SW 1271 (cell line): Measurements from ENCODE around the gene IL36B.
"Not testable (repeated sequence)": the region's sequence is repeated elsewhere in the genome, so short reads cannot be mapped to it uniquely, and the experiment has no call there.

ENCODE experiments used
- DNase-seq, 2 experiments: peaks; one replicate each; lab custom pipeline; 2025; lab: John Stamatoyannopoulos, UW

The IL36B gene

DNA sequence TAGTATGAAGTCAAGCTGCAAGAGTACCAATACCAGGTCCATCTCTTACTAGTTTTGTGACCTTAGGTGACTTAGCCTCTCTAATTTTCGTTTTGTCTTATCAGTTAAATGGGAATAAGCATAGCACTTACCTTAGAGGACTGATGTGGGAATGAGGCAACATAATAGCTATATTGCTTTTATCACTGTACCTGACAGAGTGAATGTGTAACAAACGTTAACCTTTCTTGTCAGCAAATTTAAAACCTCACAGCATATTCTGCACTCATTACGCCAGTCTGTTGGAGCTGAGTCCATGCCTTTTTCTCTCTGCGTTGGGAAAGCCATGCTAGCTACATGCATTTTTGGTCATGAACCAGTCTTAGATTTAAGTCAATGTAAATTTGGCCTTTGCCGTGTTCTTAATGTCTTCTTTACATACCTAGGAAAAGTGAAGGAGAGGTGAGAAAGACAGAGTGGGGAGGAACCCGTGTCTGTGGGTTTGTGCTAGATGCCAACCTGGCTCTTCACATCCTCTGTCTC is at the start of gene IL36B:
Gene IL36B (minus strand): TSS at position 472 of the 522 bp plus-strand sequence.
- DNase-seq: no peak

DNA sequence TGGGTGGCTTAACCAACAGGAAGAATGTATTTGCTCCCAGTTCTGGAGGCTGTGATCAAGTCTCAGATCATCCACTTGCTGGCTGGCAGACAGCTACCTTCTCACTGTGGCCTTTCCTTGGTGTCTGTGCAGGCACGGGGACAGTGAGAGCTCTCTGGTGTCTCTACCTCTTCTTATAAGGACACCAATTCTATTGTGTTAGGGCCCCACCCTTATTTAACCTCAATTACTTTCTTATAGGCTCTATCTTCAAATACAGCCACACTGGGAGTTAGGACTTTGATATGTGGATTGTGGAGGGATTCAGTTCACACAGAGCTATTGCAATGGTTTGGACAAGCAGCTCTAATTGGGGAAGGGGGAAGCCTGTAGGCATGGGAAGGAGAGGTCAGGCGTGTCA is 49.5 kb upstream of the IL36B start:
- DNase-seq: no peak

DNA sequence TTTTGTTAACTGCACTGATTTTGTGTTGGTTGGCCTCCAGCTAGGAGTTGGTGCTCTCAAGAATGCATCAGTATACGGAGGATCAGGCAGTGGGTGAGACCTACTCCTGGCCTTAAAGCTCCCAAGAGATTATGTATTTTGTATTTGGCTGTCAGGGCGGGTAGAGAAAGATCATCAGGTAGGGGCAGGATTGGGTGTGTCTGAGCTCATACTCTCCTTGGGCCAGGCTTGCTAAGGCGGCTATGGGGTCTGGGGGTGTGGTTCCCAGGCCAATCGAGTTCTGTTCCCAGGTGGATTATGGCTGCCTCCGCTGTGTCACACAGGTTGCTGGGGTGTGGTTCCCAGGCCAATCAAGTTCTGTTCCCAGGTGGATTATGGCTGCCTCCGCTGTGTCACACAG is 45.9 kb upstream of the IL36B start:
- no peak for DNase-seq

DNA sequence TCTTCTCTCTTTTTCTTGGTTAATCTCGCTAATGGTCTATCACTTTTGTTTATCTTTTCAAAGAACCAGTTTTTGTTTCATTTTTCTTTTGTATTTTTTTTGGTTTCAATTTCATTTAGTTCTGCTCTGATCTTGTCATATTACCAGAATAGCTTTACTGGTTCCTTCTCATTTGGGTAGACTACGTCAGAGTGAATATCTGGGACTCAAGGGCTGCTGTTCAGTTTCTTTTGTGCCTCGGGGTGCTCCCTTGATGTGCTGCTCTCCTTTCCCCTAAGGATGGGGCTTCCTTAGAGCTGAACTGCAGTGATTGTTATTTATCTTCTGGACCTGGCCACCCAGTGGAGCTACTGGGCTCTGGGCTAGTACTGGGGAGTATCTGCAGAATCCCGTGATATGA is 45.4 kb upstream of the IL36B start:
- DNase-seq: no peak

DNA sequence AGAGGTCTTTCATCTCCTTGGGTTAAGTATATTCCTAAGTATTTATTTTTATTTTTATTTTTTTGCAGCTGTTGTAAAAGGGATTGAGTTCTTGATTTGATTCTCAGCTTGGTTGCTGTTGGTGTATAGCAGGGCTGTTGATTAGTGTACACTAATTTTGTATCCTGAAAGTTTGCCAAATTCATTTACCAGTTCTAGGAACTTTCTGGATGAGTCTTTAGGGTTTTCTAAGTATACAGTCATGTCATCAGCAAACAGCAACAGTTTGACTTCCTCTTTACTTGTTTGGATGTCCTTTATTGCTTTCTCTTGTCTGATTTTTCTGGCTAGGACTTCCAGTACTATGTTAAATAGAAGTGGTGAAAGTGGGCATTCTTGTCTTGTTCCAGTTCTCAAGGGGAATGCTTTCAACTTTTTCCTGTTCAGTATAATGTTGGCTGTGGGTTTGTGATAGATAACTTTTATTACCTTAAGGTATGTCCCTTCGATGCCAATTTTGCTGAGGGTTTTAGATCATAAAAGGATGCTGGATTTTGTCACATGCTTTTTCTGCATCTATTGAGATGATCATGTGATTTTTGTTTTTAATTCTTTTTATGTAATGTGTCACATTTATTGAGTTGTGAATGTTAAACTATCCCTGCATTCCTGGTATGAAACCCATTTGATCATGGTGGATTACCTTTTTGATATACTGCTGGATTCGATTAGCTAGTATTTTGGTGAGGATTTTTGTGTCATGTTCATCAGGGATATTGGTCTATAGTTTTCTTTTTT is 44.4 kb upstream of the IL36B start:
- DNase-seq: not testable (repeated sequence)

DNA sequence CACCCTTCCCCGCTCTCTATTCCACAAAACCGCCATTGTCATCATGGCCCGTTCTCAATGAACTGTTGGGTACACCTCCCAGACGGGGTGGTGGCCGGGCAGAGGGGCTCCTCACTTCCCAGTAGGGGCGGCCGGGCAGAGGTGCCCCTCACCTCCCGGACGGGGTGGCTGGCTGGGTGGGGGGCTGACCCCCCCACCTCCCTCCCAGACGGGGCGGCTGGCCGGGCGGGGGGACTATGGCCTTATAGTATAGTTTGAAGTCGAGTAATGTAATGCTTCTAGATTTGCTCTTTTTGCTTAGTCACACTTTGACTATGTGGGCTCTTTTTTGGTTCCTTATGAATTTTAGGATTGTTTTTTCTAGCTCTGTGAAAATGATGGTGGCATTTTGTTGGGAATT is 43.6 kb upstream of the IL36B start:
- not testable (repeated sequence) for DNase-seq

DNA sequence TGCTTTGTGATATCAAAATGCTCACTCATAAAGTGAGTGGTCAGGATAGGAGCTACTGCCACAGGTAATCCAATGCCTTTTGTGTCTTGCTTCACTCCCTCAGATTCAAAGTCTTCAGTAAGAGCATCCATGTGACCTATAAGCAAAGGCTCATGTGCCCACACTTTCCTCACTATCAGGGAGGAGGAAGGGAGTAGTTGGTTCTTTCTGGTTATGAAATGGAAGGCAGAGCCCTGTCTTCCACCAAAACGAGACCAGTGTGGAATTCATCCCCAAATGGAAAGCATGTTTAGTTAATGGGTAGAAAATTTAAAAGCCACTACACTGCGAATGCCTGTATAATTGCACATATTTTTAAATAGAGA is 40.9 kb upstream of the IL36B start:
- DNase-seq: no peak

DNA sequence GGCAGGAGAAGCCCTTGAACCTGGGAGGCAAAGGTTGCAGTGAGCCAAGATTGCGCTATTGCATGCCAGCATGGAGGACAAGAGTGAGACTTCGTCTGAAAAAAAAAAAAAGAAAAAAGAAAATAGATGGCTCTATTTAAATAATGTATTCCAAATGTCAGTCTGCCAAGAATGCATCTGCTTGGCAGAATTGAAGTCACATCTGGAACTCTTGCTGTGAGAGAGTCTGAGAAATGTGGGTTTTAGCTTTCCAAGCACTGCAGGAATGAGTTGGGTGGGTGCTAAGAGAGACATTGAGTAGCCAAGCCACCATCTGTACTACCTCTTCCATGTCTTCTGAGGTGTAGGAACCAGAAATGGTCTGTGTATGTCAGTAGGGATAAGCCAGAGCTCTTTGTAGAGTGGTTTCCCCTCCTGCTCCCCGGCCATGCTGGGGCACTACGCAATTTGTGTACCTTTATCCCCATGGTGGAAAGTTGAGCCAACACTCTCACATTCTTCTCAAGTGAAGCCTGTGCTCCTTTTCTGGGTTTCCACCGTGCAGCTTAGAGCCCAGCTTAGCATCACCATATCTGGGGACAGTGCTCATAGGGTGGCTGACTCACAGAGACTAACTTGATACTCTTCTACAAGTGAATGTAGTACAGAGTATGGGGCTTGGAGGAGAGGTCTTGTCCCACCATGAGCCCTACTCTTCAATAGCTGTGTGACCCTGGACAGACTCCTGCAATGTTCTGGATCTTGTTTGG is 40.4 kb upstream of the IL36B start:
- DNase-seq: no peak

DNA sequence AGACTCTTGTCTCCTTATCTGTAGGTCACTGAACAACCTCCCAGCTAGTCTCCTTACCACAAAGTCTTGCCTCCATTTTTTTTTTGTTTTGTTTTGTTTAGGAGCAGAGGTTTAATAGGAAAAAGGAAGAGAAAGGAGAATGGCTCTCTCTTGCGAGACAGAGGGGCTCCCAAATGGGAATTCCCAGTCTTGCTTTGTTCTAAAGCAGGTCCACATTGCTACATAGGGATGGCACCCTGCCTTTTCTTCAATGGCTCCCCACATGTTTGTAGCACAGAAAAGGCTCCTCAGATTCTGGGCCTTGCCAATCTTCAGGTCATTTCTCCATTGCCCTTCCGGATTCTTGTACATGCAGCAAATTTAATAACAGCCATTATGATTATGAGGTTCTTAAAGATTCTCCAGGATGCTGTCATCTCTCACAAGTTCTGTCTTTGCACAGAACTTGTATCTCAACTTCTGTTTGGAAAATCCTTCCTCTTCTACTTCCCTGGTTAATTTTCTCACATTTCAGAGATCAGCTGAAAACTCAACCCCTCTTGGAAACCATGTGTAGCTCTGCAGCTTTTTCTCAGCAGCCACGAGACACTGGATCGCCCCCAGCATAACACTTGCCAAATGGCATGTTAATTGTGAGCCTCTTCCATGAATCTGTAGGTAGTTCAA is 38.7 kb upstream of the IL36B start:
- DNase-seq: no peak

DNA sequence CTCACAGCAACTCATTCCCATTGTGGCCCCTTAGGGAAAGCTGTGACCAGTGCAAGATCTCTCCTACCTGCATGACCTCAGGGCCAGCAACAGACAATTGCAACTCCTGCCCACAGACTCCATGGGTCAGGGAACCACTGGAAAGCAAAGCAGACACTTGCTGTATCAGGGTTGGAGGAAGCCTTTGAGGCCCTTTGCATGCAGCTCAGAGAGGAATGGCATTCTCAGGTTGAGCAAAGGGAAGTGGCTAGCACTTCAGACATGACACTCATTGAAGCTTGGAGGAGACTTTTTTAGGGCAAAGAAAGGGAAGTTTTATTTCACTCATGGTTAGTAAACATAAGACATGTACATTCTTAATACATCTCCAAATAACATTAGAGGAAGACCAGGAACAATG is 37.2 kb upstream of the IL36B start:
- DNase-seq: no peak

DNA sequence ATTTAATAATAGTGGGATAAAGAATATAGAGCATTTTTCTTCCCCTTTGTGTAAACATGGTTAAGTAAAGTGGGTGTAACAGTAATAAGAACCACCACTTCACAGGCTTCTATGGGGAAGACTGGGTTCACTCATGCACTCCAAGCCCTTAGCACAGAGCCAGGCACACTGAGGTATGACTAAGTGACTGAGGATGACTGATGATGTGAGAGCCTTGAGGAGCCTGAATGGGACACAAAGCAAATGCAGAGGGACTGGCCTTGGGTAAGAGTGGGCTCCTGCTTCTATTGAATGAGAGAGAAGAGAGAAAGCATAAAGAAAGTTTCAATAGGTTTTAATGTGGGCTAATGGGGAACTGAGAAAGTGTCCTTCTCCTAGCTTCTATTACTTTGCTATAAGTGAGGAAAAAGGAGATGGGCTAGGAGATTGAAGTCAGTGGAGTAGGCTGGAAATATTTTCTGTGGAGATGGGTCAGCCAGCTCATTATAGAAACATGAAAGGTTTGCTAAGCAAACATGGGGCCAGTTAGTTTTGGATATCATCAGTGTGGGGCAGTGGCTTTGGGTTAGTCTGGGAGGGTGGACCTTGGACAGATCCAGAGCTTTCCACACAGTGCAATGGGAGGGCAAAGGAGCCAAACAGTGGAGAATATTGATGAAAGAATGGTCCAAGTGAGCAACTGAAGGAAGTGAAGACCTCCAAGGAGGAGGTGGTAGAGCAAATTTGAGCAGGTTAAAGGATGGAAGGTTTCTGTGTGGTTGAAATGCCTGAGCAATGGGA is 35.7 kb upstream of the IL36B start:
- no peak for DNase-seq

DNA sequence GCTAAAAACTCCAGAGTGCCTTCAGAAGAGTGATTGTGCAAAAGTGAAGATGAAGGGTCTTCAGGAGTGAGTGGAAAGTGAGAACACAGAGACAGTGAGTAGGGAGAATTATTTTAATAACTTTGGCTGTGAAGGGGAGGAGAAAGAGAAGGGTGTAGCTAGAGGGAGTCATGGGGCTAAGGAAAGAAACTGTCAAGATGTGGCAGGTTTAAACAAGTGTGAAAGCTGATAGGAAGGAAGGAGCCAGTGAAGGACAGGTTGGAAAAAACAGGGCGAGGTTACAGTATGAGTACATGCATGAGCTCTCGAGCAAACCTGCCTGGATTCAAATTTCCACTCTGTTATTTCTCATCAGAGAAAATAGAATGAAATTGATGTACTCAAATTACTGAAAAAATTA is 32.9 kb upstream of the IL36B start:
- no peak for DNase-seq

DNA sequence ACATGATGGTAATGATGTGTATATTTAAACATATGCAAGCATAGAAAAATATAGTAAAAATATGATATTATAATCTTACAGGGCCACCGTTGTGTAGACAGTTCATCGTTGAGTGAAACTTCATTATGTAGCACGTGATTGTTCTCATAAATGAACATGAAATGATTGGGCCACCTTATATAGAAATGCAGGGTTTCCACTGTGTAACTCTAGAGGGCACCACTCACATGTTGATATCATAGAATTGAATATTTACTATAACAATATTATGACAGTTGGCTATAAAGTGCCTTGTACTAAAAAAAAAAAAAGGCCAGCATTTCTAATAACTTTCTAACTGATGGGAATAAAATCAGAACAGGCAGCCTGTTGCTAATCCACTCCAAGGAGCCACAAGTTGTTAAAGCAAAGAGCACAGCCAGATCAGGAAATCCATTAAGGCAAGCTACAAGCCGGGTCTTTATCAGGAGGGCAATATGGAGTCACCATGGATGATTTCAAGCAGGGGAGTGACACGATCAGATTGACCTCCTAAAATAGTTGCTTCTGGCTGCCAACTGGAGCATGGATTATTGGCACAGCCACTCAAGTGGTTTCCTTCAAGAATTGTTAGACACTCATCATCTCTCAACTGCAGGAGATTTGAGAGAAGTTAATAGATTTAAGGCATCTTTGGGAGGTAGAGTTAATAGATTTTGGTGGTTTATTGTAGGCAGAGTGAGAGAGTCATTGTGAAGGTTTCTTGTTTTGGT is 31.8 kb upstream of the IL36B start:
- DNase-seq: peak in 1 of 2 experiments; percentile 40

DNA sequence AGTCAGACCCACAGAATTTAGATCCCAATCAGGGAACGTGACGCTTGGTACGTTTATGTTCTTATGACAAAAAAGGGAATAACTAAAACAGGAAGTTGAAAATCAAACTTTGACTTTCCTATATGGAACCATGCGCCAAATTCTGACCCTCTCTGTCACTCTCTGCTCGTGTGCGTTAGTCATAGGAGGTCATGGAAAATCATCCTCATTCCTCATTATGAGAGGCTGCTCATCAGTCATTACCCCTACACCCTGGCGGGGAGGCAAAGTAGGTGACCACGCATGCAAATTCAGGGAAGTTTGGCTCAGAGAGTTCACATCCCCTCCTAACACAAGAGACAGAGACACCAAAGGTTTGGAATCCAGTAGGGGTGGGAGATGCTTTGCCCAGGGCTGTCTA is 30.6 kb upstream of the IL36B start:
- DNase-seq: no peak

DNA sequence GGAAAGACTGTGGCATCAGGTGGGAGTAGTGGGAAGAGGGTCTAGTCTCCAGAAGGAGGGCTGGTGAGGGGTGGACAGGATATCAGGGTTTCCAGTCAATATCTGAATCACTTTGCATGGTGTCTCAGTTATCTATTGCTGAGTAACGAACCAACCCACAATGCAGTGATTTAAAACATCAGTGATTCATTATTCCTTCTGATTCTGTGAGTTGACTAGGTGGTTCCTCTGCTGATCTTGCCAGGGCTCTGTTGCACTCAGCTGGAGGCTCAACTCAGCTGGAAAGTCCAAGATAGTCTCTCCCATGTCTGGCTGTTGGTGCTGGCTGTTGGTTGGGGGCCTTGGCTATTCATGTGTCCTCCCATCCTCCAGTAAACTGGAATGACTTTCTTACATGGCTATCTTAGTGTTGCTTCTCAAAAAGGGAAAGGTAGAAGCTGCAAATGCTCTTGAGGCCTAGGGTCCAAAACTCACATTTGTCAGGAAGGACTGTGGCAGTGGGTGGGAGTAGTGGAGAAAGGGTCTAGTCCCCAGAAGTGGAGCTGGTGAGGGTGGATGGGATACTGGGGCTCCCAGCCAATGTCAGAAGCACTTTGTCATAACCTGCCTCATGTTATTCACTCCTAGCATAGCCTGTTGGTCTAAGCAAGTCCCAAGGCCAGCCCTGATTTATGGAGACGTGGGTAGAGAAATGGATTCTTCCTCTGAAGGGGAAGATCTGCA is 29.0 kb upstream of the IL36B start:
- no peak for DNase-seq

DNA sequence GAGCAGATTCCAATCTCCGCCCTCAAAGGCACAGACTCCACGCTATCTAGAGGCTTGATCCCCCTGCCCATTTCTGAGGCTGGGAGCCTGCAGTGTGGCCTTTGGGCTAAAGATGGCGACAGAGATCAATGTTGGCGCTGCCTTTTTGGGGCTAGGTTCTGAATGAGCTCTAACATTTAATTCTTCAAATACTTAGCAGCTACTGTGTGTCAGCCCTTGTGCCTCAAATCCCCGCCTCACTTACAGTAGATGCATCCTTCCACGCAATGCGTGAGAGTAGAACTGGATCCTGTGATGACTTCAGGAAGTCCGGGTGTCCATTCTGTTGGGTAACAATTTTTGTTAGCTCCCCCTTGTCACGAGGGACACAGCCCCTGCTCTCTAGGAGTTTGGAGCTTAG is 27.5 kb upstream of the IL36B start:
- DNase-seq: no peak

DNA sequence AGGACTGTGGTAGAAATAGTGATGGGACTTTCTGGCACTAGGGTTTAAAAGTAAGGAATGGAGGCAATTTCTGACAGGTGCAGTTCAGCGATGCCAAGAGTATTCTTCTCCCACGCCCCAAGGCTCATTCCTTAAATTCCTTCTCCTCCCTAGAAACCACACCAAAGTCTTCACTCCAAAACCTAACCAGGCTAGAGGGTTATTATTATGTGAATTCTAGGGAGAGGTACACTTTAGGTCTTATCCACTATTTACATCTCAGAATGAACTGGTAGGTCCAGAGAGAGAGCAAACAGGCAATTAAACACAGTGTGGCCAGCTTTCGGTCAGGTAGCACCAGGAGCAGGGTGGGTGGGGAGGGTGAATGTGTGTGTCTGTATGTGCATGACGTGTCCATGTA is 26.5 kb upstream of the IL36B start:
- no peak for DNase-seq

DNA sequence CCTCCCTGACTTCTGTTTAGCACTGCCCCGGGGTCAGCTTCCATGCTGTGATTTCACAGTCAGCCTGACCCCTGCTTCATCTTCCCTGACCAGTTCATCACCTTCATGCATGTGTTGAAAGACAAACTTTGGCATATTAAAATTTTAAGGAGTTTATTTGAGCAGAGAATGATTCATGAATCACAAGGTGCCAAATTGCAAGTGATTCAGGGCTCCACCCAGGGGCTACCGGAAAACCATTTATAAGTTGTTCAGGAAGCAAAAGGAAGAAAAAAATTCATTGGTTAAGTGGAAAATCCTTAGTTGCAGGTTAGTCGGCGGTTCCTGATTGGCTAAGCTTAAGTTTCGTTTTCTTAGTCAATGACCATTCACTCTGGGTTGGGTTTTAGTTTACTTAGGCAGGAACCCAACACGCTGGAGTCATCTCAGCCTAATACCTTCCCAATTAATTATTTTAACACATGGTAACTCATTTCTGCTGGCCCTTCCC is 25.7 kb upstream of the IL36B start:
- no peak for DNase-seq

DNA sequence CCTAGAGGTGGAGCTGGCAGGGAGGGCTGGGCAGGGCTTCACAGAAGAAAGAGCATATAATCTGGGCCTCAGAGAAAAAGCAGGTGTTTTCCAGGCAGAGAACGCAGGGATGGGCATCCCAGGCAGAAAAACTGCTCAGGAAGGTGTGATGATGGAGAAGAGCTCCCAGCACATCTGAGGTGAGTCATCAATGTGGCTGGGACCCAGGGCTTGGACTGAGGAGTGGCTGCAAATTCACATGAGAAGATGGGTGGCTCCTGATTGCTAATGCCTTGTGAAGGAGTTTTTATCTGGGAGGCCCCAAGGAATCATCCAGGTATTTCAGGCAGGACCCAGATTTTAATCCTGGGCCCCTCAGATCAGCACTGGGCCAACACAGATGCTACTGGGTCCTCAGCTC is 25.3 kb upstream of the IL36B start:
- DNase-seq: no peak

DNA sequence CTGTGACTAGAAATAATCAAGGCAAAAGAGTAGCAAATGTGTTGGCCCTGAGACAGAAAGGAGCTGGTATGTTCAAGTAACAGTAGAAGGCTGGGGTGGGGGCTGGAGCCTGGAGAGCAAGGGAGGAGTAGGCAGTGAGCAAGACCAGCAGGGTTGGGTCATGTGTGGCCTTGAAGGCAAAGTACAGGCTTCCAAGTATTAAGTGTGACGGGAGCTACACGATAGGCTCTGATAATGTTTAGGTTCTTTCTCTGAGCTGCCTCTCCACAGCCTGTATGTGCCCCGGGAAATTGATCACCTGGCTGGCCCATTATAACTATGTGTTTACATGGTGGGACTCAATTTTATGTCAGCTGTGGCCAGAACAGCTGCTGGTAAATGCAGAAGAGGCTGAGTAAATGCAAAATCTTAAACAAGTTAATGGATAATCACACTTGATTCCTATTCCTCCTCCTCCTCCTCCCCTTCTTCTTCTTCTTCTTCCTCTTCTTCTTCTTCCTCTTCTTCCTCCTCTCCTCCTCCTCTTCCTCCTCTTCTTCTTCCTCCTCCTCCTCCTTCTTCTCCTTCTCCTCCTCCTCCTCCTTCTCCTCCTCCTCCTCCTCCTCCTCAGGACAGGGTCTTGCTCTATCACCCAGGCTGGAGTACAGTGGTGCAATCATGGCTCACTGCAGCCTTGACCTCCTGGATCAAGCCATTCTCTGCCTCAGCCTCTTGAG is 24.4 kb upstream of the IL36B start:
- DNase-seq: no peak
